ENCODE results near the gene STK4.
A peak's percentile ranks its signal among the peaks of the same experiment; 100 is the strongest.

STK4 gene

GRCh38 chr20:45092898-45093297 is 126.6 kb downstream of the STK4 start:
- no peak overlapping the region for H3K27ac ChIP-seq (replicated peaks)
- TF ChIP-seq SPI1 (IDR thresholded peaks at IDR 0.05; ENCODE audit: borderline replicate concordance, low read depth) (no peak), CTCF (IDR thresholded peaks at IDR 0.05; ENCODE audit: insufficient read depth, low read length) (no peak), GABPA (IDR thresholded peaks at IDR 0.05; ENCODE audit: low read depth) (no peak), REST (IDR thresholded peaks at IDR 0.05; ENCODE audit: insufficient replicate concordance, low read depth) (no peak), POLR2AphosphoS5 (IDR thresholded peaks at IDR 0.05; ENCODE audit: low read depth) (no peak)

GRCh38 chr20:45094201-45094600 is 127.9 kb downstream of the STK4 start:
- H3K27me3 ChIP-seq (ENCODE audit: insufficient read depth, poor library complexity, severe bottlenecking) = peaks cover 5% of the 10 kb centered on the region
- TF ChIP-seq POLR2AphosphoS5 (IDR thresholded peaks at IDR 0.05; ENCODE audit: low read depth) (no peak), GABPA (IDR thresholded peaks at IDR 0.05; ENCODE audit: low read depth) (no peak), SPI1 (IDR thresholded peaks at IDR 0.05; ENCODE audit: borderline replicate concordance, low read depth) (no peak)
- no peak for DNase-seq (ENCODE audit: low read depth in 1 of 2, low spot score in 1 of 2)
- H3K4me3 ChIP-seq (replicated peaks; ENCODE audit: insufficient read depth, low read length) = no peak overlapping the region
- no peak overlapping the region for H3K27ac ChIP-seq (replicated peaks)

More at GRCh38 chr20:45092898-45093297, 126.6 kb downstream of the STK4 start:
- Histone ChIP-seq H3K4me3 (replicated peaks; ENCODE audit: insufficient read depth, low read length) (no peak overlapping the region), H3K27me3 (ENCODE audit: insufficient read depth, poor library complexity, severe bottlenecking) (no peaks in the 10 kb centered on the region)
- DNase-seq (ENCODE audit: low read depth in 1 of 2, low spot score in 1 of 2) = no peak

- Histone ChIP-seq H3K27ac (replicated peaks) (no peak overlapping the region), H3K4me3 (replicated peaks; ENCODE audit: insufficient read depth, low read length) (no peak overlapping the region), H3K27me3 (ENCODE audit: insufficient read depth, poor library complexity, severe bottlenecking) (peaks cover 8% of the 10 kb centered on the region)
- DNase-seq (ENCODE audit: low read depth in 1 of 2, low spot score in 1 of 2) = no peak
- TF ChIP-seq POLR2AphosphoS5 (IDR thresholded peaks at IDR 0.05; ENCODE audit: low read depth) = no peak
- TF ChIP-seq CTCF (IDR thresholded peaks at IDR 0.05; ENCODE audit: insufficient read depth, low read length) = no peak
- no peak for TF ChIP-seq REST (IDR thresholded peaks at IDR 0.05; ENCODE audit: insufficient replicate concordance, low read depth)
Measured at GRCh38 chr20:45094864-45095574, 128.7 kb downstream of the STK4 start.

- TF ChIP-seq GABPA (IDR thresholded peaks at IDR 0.05; ENCODE audit: low read depth) (no peak), REST (IDR thresholded peaks at IDR 0.05; ENCODE audit: insufficient replicate concordance, low read depth) (no peak), POLR2AphosphoS5 (IDR thresholded peaks at IDR 0.05; ENCODE audit: low read depth) (no peak), CTCF (IDR thresholded peaks at IDR 0.05; ENCODE audit: insufficient read depth, low read length) (peak; percentile 79), SPI1 (IDR thresholded peaks at IDR 0.05; ENCODE audit: borderline replicate concordance, low read depth) (no peak)
- H3K27ac ChIP-seq (replicated peaks) = no peak overlapping the region
- DNase-seq (ENCODE audit: low read depth in 1 of 2, low spot score in 1 of 2) = peak; percentile 32 to 64
- H3K27me3 ChIP-seq (ENCODE audit: insufficient read depth, poor library complexity, severe bottlenecking) = peaks cover 13% of the 10 kb centered on the region
- no peak overlapping the region for H3K4me3 ChIP-seq (replicated peaks; ENCODE audit: insufficient read depth, low read length)
Measured at GRCh38 chr20:45095805-45096238, 129.5 kb downstream of the STK4 start.

Measured in HL-60 (cell line).